Esophagus mucosa (tissue), 1 donor: ENCODE measurements around the gene FBXO9. TPM values are rescaled to one million over a fixed set of nuclear protein-coding genes. Genes with fewer than 3 reads are reported as not detected.

ENCODE experiments used
- ATAC-seq: fragments of 200-7000 bp; cut with Tn5 transposase; one replicate; pipeline ENCODE4 v1.9.1; 2020
- total RNA-seq: library from RNA; stranded (reverse); gene quantifications from one replicate; pipeline ENCODE4 v1.2.4, GENCODE V29; 2023
- donor health status: DM: yes; HTN: yes; CAD: no.

FBXO9 gene
- total RNA-seq, 1 donor from 2014 or later: 96.8 TPM

- no peak for ATAC-seq
Measured at GRCh38 chr6:53095716-53096115, 30.5 kb downstream of the FBXO9 start.

GRCh38 chr6:53100561-53100960, 35.4 kb downstream of the FBXO9 start:
- ATAC-seq: no peak

DNA sequence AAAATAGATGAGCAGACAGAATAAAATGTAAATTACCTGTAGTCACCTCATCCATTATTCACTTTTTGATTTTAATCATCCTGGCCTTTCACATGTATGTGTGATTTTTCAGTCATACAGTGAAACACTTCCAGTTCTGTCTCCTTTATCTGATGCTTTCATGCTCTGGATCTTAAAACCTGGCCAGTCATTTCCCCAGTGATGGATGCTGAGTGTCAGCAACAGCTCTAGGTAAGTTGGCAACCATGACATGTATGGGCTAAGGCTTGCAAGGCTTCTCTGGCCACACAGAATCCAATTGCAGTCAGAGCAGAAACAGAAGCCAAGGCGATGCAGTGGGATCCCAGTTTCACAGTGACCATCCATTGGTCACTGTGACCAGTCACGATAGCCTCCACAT, 35.8 kb downstream of the FBXO9 start:
- ATAC-seq: no peak

- no peak for ATAC-seq
Measured at GRCh38 chr6:53103993-53104675, 38.9 kb downstream of the FBXO9 start.

DNA sequence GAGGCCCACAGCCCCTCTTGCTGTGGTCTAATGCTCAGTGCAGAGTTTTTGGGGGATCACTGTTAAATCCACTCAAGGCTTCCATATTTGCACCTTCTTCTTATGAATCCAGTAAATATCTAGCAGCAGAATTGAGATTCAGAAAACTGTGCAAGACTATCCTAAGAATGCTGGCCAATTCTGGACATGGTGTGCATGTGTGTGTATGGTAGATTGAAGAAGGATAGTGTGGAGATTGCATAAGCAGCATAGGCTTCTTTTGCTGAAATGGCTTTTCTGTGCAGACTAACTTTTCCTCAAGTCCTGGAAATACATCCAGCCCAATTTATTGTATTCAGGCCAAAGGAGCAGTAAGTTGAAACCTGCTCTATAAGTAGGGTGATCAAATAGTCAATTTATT, 39.7 kb downstream of the FBXO9 start:
- no peak for ATAC-seq

- no peak for ATAC-seq
Measured at GRCh38 chr6:53107091-53107490, 41.9 kb downstream of the FBXO9 start.

DNA sequence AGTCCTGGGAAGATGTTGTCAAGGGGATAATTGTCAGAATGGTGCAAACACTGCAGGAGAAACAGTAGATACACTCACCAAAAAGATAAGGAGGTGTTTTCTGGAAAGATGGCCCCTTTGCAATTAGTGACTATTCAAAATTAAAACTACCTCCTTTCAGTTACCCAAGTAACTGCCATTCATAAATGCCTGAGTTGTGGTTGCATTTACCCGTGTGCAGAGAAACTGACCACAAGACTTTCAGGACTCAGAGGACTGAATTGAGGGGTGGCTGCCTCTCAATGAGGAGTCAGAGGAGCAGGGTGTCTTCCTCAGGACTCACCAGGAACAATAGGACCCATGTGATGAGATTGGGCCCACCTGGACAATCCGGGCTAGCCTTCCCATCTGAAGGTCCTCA, 44.4 kb downstream of the FBXO9 start:
- no peak for ATAC-seq

- no peak for ATAC-seq
Measured at GRCh38 chr6:53111865-53112264, 46.7 kb downstream of the FBXO9 start.

DNA sequence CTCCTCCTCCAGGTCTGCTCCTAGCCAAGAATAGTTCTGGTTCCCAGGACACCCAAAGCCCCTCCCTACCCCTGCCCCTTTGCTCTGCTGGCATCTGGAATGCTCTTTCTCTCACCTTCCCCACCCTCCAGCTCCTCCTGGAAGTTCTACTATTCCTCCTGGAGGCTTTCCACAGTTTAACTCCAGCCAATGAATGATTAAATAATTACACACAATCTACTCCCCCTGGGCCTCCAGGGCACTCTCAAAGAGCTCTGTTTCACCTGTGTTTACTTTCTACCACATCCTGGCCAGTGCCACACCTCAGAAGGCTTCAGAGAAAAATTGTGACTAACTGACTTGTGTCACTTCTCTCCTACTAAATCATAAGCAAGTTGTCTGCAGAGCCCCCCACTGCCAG, 47.2 kb downstream of the FBXO9 start:
- peak; percentile 86 for ATAC-seq

DNA sequence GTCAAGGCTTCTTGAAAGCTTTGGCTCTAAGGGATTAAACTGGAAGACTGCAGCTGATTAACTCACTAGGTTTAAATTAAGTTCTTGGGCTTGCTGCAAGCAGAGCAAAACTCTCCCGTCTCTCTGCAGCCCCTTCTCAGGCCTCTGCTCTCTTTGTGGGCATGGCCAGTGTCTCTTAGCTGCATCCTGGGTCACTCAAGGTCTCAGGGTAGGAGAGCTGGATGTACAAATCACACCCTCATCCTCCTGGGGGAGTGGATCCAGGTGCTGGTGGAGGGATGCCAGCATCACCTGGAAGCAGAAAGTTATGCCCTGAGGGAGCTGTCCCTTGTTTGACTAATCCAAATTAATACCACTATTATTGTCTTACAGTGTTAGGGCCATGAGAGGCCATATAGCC, 47.7 kb downstream of the FBXO9 start:
- ATAC-seq: peak; percentile 6

DNA sequence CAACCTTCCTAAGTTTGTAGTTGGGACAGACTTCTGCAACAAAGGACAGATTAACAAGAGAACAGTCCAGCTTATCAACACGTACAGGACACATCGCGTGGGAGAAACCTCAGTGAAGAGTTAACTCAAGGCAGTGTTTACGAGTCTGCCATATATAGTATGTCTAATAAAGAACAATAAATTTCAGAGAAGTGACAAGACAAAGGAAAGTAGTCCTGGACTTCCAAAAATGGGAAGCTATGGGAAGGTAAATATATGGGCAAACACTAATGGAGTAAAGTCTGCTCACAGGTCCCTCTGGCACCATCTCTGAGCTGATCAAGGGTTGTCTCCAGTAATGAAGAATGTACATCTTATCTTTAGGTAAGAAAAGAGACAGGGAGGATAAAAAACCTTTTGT, 48.5 kb downstream of the FBXO9 start:
- no peak for ATAC-seq

GRCh38 chr6:53115113-53115512, 49.9 kb downstream of the FBXO9 start:
- ATAC-seq: no peak

DNA sequence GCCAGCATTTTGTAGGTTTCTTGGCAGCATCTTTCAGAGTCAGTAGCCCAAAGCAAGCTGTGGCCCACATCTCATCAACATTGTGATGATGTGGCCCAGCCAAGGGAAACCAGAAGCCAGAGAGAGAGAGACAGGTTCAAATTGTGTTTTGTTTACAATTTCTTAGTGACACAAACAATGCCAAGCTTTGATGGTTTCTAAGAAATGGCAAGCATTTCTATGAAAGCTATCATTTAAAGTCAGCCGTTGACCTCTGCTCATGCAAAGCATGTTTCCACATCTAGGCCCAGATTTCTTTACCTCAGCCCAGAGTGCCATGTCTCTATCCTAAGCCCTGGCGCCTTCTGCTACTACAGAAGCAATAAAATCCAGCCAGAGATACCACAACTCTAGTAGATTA, 50.5 kb downstream of the FBXO9 start:
- no peak for ATAC-seq

DNA sequence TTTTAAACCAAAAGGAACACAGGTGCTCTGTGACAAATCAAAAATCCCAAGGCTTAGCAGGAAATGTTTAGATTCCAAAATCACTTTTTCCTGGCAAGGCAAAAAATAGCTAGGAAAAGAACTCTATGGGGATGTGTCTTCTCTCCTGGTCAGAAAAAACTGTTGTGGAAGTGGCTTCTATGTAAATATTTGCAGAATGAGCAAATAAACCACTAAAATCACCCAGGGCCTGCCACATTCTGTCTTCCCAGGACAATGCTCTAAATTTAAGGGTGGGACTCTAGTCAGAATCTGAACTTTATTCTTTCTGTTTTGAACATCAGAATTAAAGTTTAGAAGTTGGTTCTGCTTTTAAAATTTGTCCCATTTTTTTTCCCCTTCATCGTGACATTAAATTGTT, 54.1 kb downstream of the FBXO9 start:
- ATAC-seq: no peak

GRCh38 chr6:53119772-53120409, 54.7 kb downstream of the FBXO9 start:
- ATAC-seq: peak; percentile 28

- ATAC-seq: peak; percentile 46
Measured at GRCh38 chr6:53124131-53124800, 59.1 kb downstream of the FBXO9 start.

- ATAC-seq: no peak
Measured at GRCh38 chr6:53125276-53125675, 60.1 kb downstream of the FBXO9 start.

- peak; percentile 63 for ATAC-seq
Measured at GRCh38 chr6:53128842-53129241, 63.6 kb downstream of the FBXO9 start.

GRCh38 chr6:53130569-53131290, 65.5 kb downstream of the FBXO9 start:
- peak; percentile 15 for ATAC-seq

DNA sequence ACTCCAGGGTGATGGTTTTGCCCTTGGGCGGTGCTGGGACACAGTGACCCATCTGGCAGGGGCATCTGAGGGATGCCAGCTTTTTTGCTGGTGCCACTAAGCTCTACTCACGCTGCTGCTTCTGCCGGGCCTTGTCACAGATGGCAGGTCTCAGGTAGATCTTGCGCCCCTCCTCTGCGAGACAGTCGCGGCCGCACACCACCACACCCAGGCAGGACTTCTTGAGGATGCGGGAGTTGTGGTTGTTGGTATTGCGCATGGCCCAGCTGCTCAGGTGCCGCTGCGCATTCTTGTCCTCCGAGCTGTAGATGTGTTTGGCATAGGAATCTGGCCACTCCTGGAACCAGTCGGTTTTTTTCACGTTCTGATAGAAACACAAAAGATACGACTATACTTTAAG, 68.8 kb downstream of the FBXO9 start:
- no peak for ATAC-seq

GRCh38 chr6:53134601-53135235, 69.5 kb downstream of the FBXO9 start:
- no peak for ATAC-seq

DNA sequence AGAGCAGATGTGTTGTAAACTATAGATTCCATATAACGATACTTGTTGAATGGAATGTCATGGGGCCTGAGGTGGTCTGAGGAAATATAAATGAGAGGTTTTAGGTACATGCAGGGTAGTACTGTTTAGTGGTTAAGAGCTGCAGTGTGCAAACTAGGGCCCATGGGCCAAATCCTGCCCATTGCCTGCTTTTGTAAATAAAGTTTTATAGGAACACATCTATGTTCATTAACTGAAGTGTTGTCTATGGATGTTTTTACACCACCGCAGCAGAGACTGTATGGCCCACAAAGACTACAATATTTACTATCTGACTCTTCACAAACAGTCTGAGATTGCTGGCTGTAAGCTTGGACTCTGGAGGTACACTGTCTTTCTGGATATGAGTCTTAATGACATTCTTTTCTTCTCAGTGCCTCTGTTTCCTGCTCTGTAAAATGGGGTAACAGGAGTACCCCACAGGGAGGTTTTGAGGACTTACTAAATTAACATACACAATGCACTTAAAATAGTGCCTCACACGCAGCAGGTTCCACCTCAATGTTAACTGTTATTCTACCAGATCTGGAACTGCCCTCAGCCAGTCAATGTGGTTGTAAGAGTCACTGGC, 70.9 kb downstream of the FBXO9 start:
- ATAC-seq: no peak
